Measurements from ENCODE around the gene RXFP4.
"Not testable (repeated sequence)": the region's sequence is repeated elsewhere in the genome, so short reads cannot be mapped to it uniquely, and the experiment has no call there.

RXFP4 gene

GRCh38 chr1:155979597-155980343 lies 38.3 kb downstream of the RXFP4 start:
- no peak for DNase-seq

- no peak for DNase-seq
Measured at GRCh38 chr1:155981266-155982088, 40.0 kb downstream of the RXFP4 start.

- no peak for DNase-seq
Measured at GRCh38 chr1:155982106-155982505, 40.7 kb downstream of the RXFP4 start.

- DNase-seq = no peak
Measured at GRCh38 chr1:155983191-155984024, 42.0 kb downstream of the RXFP4 start.

- no peak for DNase-seq
Measured at GRCh38 chr1:155984341-155984740, 42.9 kb downstream of the RXFP4 start.

- not testable (repeated sequence) for DNase-seq
Measured at GRCh38 chr1:155984903-155985645, 43.6 kb downstream of the RXFP4 start.

GRCh38 chr1:155989242-155990004 lies 48.0 kb downstream of the RXFP4 start:
- no peak for DNase-seq

GRCh38 chr1:155990005-155990739 lies 48.7 kb downstream of the RXFP4 start:
- no peak for DNase-seq
